A549 (cell line): Measurements from ENCODE around the gene TMEM139. TPM values are rescaled to one million over a fixed set of nuclear protein-coding genes. Genes with fewer than 3 reads are reported as not detected.
A peak's percentile ranks its signal among the peaks of the same experiment; 100 is the strongest.

Source experiments
- ATAC-seq, 2 experiments: fragments of 200-7000 bp in 1 of 2; fragments of >200 bp in 1 of 2; cut with Nextera tagmentation in 1 of 2; cut with Tn5 transposase in 1 of 2; 3 replicates each; pipeline versions ENCODE4 v1.8.0 to v1.9.1; 2018 to 2020; ENCODE audit warnings: mild to moderate bottlenecking in 1 of 2, moderate library complexity in 1 of 2
- CTCF ChIA-PET: fragments of 300-600 bp; sonication (Branson Sonifier 250); formaldehyde crosslinking; extraction: SDS; loops from one replicate; lab custom pipeline; 2021; ENCODE audit warnings: antibody characterized with exemption, inconsistent platforms; lab: Yijun Ruan, JAX
- POLR2A ChIA-PET: fragments of 350-600 bp; formaldehyde crosslinking; extraction: SDS; loops from one replicate; lab custom pipeline; 2021; ENCODE audit warnings: antibody characterized with exemption, inconsistent platforms; lab: Yijun Ruan, JAX
- DNase-seq, 2 experiments: peaks; one replicate each; pipeline versions ENCODE4 v3.0.0 to v3.0.0-alpha.2; 2011 to 2016; ENCODE audit warnings: low read depth in 1 of 2, low spot score in 1 of 2
- FAIRE-seq: peaks from 2 replicates; lab custom pipeline; 2011; peaks lifted over from hg19 to GRCh38; lab: Jason Lieb, UNC
- H3K27ac ChIP-seq, 2 experiments: fragments of >200 bp; sonication (Bioruptor Twin); formaldehyde crosslinking; 3 replicates each; pipeline ENCODE4 v1.5.1; 2016 to 2017
- H3K4me1 ChIP-seq: fragments of >200 bp; sonication (Bioruptor Twin); formaldehyde crosslinking; 3 replicates; pipeline ENCODE4 v1.6.1; 2016
- H3K4me2 ChIP-seq: fragments of >200 bp; sonication (Bioruptor Twin); formaldehyde crosslinking; 3 replicates; pipeline ENCODE4 v1.6.1; 2016
- H3K4me3 ChIP-seq: fragments of >200 bp; sonication (Bioruptor Twin); formaldehyde crosslinking; 3 replicates; pipeline ENCODE4 v1.5.1; 2016
- H3K9me3 ChIP-seq: fragments of >200 bp; sonication (Bioruptor Twin); formaldehyde crosslinking; 3 replicates; pipeline ENCODE4 v1.6.1; 2016
- BHLHE40 ChIP-seq: IDR thresholded peaks from 2 replicates; pipeline ENCODE4 v1.6.1; 2012; ENCODE audit warnings: low read depth, low read length, inconsistent platforms
- CHD4 ChIP-seq: fragments of 200-600 bp; sonication (generic); IDR thresholded peaks from 2 replicates; pipeline ENCODE4 v1.6.1; 2016; ENCODE audit warnings: antibody characterized with exemption, mild to moderate bottlenecking, borderline replicate concordance
- EHF ChIP-seq: fragments of 250-450 bp; sonication (Bioruptor Pico); IDR thresholded peaks from 2 replicates; pipeline ENCODE4 v1.5.0; 2020; ENCODE audit warnings: mild to moderate bottlenecking
- EP300 ChIP-seq, 2 experiments: fragments of >200 bp; sonication (Bioruptor Twin); formaldehyde crosslinking; IDR thresholded peaks; 2 replicates in 1 of 2; 3 replicates in 1 of 2; pipeline ENCODE4 v1.6.1; 2016 to 2017
- ESRRA ChIP-seq: fragments of 150-350 bp; IDR thresholded peaks from 2 replicates; pipeline ENCODE4 v1.6.1; 2014; ENCODE audit warnings: mild to moderate bottlenecking, low read length, borderline replicate concordance
- FOSL2 ChIP-seq, 2 experiments: fragments of 450-650 bp in 1 of 2; fragments of >200 bp in 1 of 2; sonication (Bioruptor Twin) in 1 of 2; formaldehyde crosslinking; IDR thresholded peaks; 2 replicates each; pipeline versions ENCODE4 v1.5.0 to v1.6.1; 2016 to 2020; ENCODE audit warnings: mild to moderate bottlenecking in 1 of 2, moderate library complexity in 1 of 2
- HDAC2 ChIP-seq: fragments of 200-600 bp; sonication (generic); IDR thresholded peaks from 2 replicates; pipeline ENCODE4 v1.6.1; 2016
- HEYL ChIP-seq: fragments of 250-450 bp; sonication (Bioruptor Pico); IDR thresholded peaks from 2 replicates; pipeline ENCODE4 v1.8.0; 2021; ENCODE audit warnings: mild to moderate bottlenecking, moderate library complexity
- HOXB13 ChIP-seq: fragments of 250-450 bp; sonication (Bioruptor Pico); IDR thresholded peaks from 2 replicates; pipeline ENCODE4 v1.5.0; 2020; ENCODE audit warnings: low read depth, mild to moderate bottlenecking, moderate library complexity
- JUNB ChIP-seq: fragments of >200 bp; sonication (Bioruptor Twin); formaldehyde crosslinking; IDR thresholded peaks from 2 replicates; pipeline ENCODE4 v1.6.1; 2016
- KDM1A ChIP-seq: fragments of 200-600 bp; sonication (generic); IDR thresholded peaks from 2 replicates; pipeline ENCODE4 v1.6.1; 2016; ENCODE audit warnings: low read depth, mild to moderate bottlenecking
- KDM5A ChIP-seq: fragments of 200-600 bp; sonication (generic); IDR thresholded peaks from 2 replicates; pipeline ENCODE4 v1.6.1; 2016; ENCODE audit warnings: antibody characterized with exemption, mild to moderate bottlenecking
- NR3C1 ChIP-seq: fragments of >200 bp; sonication (Bioruptor Twin); formaldehyde crosslinking; IDR thresholded peaks from 3 replicates; pipeline ENCODE4 v1.6.1; 2017
- PHF8 ChIP-seq: fragments of 200-600 bp; sonication (generic); IDR thresholded peaks from 2 replicates; pipeline ENCODE4 v1.6.1; 2016; ENCODE audit warnings: low read depth, mild to moderate bottlenecking, antibody characterized with exemption, moderate library complexity, borderline replicate concordance
- RAD21 ChIP-seq, 2 experiments: fragments of >200 bp in 1 of 2; sonication (Bioruptor Twin) in 1 of 2; formaldehyde crosslinking in 1 of 2; IDR thresholded peaks in 1 of 2; conservative IDR thresholded peaks in 1 of 2; 2 replicates in 1 of 2; 3 replicates in 1 of 2; pipeline ENCODE4 v1.6.1; 2012 to 2018; ENCODE audit warnings: inconsistent platforms in 1 of 2
- RARB ChIP-seq: fragments of 250-450 bp; sonication (Bioruptor Pico); IDR thresholded peaks from 2 replicates; pipeline ENCODE4 v1.8.0; 2021; ENCODE audit warnings: mild to moderate bottlenecking, moderate library complexity
- RCOR1 ChIP-seq: fragments of 150-350 bp; IDR thresholded peaks from 2 replicates; pipeline ENCODE4 v1.6.1; 2014; ENCODE audit warnings: antibody characterized with exemption, low read length, low read depth
- RNF2 ChIP-seq: fragments of 200-600 bp; sonication (generic); IDR thresholded peaks from 2 replicates; pipeline ENCODE4 v1.6.1; 2016; ENCODE audit warnings: low read depth, mild to moderate bottlenecking, antibody characterized with exemption, moderate library complexity, borderline replicate concordance
- SMC3 ChIP-seq: fragments of >200 bp; sonication (Bioruptor Twin); formaldehyde crosslinking; IDR thresholded peaks from 3 replicates; pipeline ENCODE4 v1.6.1; 2018; ENCODE audit warnings: inconsistent platforms
- TFCP2L1 ChIP-seq: fragments of 250-450 bp; sonication (Bioruptor Pico); IDR thresholded peaks from 2 replicates; pipeline ENCODE4 v1.5.0; 2021; ENCODE audit warnings: mild to moderate bottlenecking
- TP53 ChIP-seq: fragments of 250-450 bp; sonication (Bioruptor Pico); IDR thresholded peaks from 2 replicates; pipeline ENCODE4 v1.5.0; 2021; ENCODE audit warnings: mild to moderate bottlenecking, moderate library complexity
- WGBS: methylation state at CpG from one replicate; pipeline ENCODE4 v1.1.6; 2017; ENCODE audit errors: missing lambda C conversion rate; 5-methylcytosine and 5-hydroxymethylcytosine counted together
- polyA plus RNA-seq, 4 experiments: library from polyadenylated mRNA; depleted of rRNA in 3 of 4; stranded (reverse); fragments of >200 nt; fragmentation: RNase III in 1 of 4; extraction: RNeasy Plus Mini Kit Qiagen cat#74134 plus additional on column Dnase treatment in 1 of 4; gene quantifications; 2 replicates in 3 of 4; 3 replicates in 1 of 4; pipeline ENCODE4 v1.2.3, GENCODE V29; 2011 to 2017
- TF ChIP-seq, protein P1 (sequence below): IDR thresholded peaks from 2 replicates; pipeline ENCODE4 v1.6.1; 2012
- TF ChIP-seq, protein P2 (sequence below): fragments of 450-650 bp; IDR thresholded peaks from 2 replicates; pipeline ENCODE4 v1.6.1; 2014; ENCODE audit warnings: antibody characterized with exemption
- TF ChIP-seq, protein P3 (sequence below): fragments of 250-450 bp; sonication (Bioruptor Pico); IDR thresholded peaks from 2 replicates; pipeline ENCODE4 v1.5.0; 2020; ENCODE audit warnings: low read depth, mild to moderate bottlenecking, moderate library complexity
- TF ChIP-seq, protein P4 (sequence below): IDR thresholded peaks from 2 replicates; pipeline ENCODE4 v1.6.1; 2012; ENCODE audit warnings: low read depth, borderline replicate concordance
- TF ChIP-seq, protein P5 (sequence below): fragments of >200 bp; sonication (Bioruptor Twin); formaldehyde crosslinking; IDR thresholded peaks from 3 replicates; pipeline ENCODE4 v1.5.1; 2016

The TMEM139 gene
- polyA plus RNA-seq, 2 of the 4 experiments (the other 2 are of a cell fraction): 0.37 to 0.65 TPM

DNA sequence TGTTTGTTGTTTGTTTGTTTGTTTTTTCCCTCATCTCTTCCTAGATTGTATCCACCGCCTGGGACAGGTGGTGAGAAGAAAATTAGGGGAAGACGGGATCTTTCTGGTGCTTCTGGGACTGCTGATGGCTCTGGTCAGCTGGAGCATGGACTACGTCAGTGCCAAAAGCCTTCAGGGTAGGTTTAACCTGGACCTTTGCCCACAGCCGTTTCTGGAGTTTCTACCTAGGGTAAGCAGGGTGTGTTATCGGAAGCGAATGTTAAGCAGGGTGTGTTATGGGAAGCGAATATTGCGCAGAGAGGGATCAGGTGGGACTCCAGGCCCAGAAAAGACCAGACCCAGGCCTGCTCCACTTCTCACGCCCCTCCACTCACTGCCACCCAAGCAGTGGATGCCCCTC, 35.9 kb downstream of the TMEM139 start:
- DNase-seq: no peak
- no peak for FAIRE-seq
- H3K4me2 ChIP-seq: no peak overlapping the region
- ChIA-PET CTCF (no interaction called here), POLR2A (no interaction called here)
- no peak overlapping the region for H3K27ac ChIP-seq
- 63% methylated on average over 9 of the region's 9 CpGs for WGBS
- H3K4me1 ChIP-seq: peaks cover 22% of the 10 kb centered on the region
- H3K4me3 ChIP-seq: no peak overlapping the region
- ATAC-seq: no peak
- no peaks in the 10 kb centered on the region for H3K9me3 ChIP-seq
- TF ChIP-seq RARB (CRISPR knock-in tag) (no peak), RNF2 (no peak), JUNB (no peak), FOSL2 (IDR thresholded peaks at IDR 0.05) (no peak), FOSL2 (CRISPR knock-in tag; IDR thresholded peaks at IDR 0.05) (no peak), RCOR1 (no peak), HOXB13 (CRISPR knock-in tag) (no peak), TP53 (CRISPR knock-in tag) (no peak), HEYL (no peak), PHF8 (no peak), HDAC2 (no peak), EP300 (IDR thresholded peaks at IDR 0.05) (no peak), KDM1A (no peak), TFCP2L1 (CRISPR knock-in tag) (no peak), CHD4 (no peak), SMC3 (no peak), KDM5A (no peak), EHF (no peak)
- TF ChIP-seq, protein P1, sequence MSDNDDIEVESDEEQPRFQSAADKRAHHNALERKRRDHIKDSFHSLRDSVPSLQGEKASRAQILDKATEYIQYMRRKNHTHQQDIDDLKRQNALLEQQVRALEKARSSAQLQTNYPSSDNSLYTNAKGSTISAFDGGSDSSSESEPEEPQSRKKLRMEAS: no peak

DNA sequence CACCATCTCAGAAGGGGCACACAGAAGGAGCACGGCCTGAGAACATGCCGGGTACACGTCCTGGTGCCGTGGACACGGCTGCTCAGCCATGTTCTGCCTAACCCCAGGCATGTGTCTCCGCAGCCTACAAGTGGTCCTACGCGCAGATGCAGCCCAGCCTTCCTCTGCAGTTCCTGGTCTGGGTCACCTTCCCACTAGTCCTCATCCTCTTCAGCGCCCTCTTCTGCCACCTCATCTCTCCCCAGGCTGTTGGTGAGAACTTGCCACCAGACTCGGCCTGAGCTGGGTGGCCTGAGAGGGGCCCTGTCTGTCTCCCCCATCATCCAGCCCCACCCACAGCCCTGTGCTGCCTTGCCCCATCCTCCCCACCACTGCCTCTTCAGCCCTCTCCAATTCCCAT, 36.5 kb downstream of the TMEM139 start:
- FAIRE-seq (no peak), DNase-seq (no peak), ATAC-seq (peak; percentile 15 to 31; a peak in 2 of 6 replicates)
- peaks cover 23% of the 10 kb centered on the region for H3K4me1 ChIP-seq
- ChIA-PET CTCF (interaction anchor here (0.7 to 1.6 kb wide), 4 partner anchors 59 to 97 kb away, joined by 3 to 10 read pairs (median 4); no protein-coding TSS in a partner anchor), POLR2A (no interaction called here)
- TF ChIP-seq, protein P2, sequence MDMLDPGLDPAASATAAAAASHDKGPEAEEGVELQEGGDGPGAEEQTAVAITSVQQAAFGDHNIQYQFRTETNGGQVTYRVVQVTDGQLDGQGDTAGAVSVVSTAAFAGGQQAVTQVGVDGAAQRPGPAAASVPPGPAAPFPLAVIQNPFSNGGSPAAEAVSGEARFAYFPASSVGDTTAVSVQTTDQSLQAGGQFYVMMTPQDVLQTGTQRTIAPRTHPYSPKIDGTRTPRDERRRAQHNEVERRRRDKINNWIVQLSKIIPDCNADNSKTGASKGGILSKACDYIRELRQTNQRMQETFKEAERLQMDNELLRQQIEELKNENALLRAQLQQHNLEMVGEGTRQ: no peak
- TF ChIP-seq RAD21 (conservative IDR thresholded peaks at IDR 0.05 in 1 of 2, IDR thresholded peaks at IDR 0.05 in 1 of 2) (no peak), BHLHE40 (no peak), NR3C1 (no peak), ESRRA (no peak), RCOR1 (no peak), TFCP2L1 (CRISPR knock-in tag) (no peak)
- TF ChIP-seq, protein P3, sequence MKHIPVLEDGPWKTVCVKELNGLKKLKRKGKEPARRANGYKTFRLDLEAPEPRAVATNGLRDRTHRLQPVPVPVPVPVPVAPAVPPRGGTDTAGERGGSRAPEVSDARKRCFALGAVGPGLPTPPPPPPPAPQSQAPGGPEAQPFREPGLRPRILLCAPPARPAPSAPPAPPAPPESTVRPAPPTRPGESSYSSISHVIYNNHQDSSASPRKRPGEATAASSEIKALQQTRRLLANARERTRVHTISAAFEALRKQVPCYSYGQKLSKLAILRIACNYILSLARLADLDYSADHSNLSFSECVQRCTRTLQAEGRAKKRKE: no peak
- TF ChIP-seq, protein P4, sequence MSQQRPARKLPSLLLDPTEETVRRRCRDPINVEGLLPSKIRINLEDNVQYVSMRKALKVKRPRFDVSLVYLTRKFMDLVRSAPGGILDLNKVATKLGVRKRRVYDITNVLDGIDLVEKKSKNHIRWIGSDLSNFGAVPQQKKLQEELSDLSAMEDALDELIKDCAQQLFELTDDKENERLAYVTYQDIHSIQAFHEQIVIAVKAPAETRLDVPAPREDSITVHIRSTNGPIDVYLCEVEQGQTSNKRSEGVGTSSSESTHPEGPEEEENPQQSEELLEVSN: no peak
- TF ChIP-seq, protein P5, sequence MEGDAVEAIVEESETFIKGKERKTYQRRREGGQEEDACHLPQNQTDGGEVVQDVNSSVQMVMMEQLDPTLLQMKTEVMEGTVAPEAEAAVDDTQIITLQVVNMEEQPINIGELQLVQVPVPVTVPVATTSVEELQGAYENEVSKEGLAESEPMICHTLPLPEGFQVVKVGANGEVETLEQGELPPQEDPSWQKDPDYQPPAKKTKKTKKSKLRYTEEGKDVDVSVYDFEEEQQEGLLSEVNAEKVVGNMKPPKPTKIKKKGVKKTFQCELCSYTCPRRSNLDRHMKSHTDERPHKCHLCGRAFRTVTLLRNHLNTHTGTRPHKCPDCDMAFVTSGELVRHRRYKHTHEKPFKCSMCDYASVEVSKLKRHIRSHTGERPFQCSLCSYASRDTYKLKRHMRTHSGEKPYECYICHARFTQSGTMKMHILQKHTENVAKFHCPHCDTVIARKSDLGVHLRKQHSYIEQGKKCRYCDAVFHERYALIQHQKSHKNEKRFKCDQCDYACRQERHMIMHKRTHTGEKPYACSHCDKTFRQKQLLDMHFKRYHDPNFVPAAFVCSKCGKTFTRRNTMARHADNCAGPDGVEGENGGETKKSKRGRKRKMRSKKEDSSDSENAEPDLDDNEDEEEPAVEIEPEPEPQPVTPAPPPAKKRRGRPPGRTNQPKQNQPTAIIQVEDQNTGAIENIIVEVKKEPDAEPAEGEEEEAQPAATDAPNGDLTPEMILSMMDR: no peak
- no peak overlapping the region for H3K4me2 ChIP-seq
- no peak overlapping the region for H3K27ac ChIP-seq
- 94% methylated on average over 10 of the region's 10 CpGs for WGBS
- no peak overlapping the region for H3K4me3 ChIP-seq
- no peaks in the 10 kb centered on the region for H3K9me3 ChIP-seq
